Spleen (tissue), 7 donors: Measurements from ENCODE around the gene ARHGAP21.

Experiments used
- POLR2A ChIP-seq, 3 donors: fragments of 450-650 bp; IDR thresholded peaks; one replicate each; pipeline ENCODE4 v1.5.1; 2017; ENCODE audit warnings: antibody characterized with exemption in 3 of 3, mild to moderate bottlenecking in 1 of 3
- POLR2AphosphoS5 ChIP-seq, 3 donors: sonication (generic); formaldehyde crosslinking; IDR thresholded peaks; one replicate each; pipeline ENCODE4 v1.5.1; 2017; ENCODE audit warnings: antibody characterized with exemption in 3 of 3
- TF ChIP-seq, protein P1 (sequence below), 11 experiments: fragments of 200-600 bp in 7 of 11; fragments of 450-650 bp in 4 of 11; sonication (generic) in 4 of 11; IDR thresholded peaks in 8 of 11; conservative IDR thresholded peaks in 3 of 11; 1 replicate in 7 of 11; 2 replicates in 4 of 11; pipeline versions ENCODE4 v1.4.0 to v1.8.0; 2016 to 2021; ENCODE audit warnings: antibody characterized with exemption in 11 of 11, inconsistent platforms in 4 of 11, mild to moderate bottlenecking in 1 of 11
- donor health status: DM: no; HTN: no; CAD: no; lungs with moderate emphysema.
- donor health status: DM: no; HTN: no; CAD: no.
- donor health status: DM: no; HTN: no; CAD: no.

GRCh38 chr10:24694086-24694485 lies 29.6 kb downstream of the ARHGAP21 start:
- TF ChIP-seq POLR2A (IDR thresholded peaks at IDR 0.05) (no peak), POLR2AphosphoS5 (IDR thresholded peaks at IDR 0.05) (no peak)
- TF ChIP-seq, protein P1, sequence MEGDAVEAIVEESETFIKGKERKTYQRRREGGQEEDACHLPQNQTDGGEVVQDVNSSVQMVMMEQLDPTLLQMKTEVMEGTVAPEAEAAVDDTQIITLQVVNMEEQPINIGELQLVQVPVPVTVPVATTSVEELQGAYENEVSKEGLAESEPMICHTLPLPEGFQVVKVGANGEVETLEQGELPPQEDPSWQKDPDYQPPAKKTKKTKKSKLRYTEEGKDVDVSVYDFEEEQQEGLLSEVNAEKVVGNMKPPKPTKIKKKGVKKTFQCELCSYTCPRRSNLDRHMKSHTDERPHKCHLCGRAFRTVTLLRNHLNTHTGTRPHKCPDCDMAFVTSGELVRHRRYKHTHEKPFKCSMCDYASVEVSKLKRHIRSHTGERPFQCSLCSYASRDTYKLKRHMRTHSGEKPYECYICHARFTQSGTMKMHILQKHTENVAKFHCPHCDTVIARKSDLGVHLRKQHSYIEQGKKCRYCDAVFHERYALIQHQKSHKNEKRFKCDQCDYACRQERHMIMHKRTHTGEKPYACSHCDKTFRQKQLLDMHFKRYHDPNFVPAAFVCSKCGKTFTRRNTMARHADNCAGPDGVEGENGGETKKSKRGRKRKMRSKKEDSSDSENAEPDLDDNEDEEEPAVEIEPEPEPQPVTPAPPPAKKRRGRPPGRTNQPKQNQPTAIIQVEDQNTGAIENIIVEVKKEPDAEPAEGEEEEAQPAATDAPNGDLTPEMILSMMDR (IDR thresholded peaks at IDR 0.05 in 8 of 11, conservative IDR thresholded peaks at IDR 0.05 in 3 of 11) = no peak
